Raji (cell line): ENCODE measurements around the gene C2CD4C.

Source experiments
- POLR2A ChIP-seq: IDR thresholded peaks from 2 replicates; pipeline ENCODE4 v1.6.1; 2011; ENCODE audit warnings: low read depth, low read length, control low read depth; ENCODE audit not compliant: insufficient read depth

Gene C2CD4C, protein sequence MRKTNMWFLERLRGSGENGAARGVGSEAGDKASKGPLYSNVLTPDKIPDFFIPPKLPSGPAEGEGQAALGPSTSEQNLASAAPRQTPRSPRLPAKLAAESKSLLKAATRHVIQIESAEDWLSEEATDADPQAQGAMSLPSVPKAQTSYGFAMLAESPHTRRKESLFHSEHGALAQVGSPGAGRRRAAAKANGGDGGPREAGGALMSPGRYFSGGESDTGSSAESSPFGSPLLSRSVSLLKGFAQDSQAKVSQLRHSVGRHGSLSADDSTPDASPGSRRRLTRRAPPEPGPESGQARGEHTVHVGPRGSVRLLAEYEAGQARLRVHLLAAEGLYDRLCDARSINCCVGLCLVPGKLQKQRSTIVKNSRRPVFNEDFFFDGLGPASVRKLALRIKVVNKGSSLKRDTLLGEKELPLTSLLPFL

DNA sequence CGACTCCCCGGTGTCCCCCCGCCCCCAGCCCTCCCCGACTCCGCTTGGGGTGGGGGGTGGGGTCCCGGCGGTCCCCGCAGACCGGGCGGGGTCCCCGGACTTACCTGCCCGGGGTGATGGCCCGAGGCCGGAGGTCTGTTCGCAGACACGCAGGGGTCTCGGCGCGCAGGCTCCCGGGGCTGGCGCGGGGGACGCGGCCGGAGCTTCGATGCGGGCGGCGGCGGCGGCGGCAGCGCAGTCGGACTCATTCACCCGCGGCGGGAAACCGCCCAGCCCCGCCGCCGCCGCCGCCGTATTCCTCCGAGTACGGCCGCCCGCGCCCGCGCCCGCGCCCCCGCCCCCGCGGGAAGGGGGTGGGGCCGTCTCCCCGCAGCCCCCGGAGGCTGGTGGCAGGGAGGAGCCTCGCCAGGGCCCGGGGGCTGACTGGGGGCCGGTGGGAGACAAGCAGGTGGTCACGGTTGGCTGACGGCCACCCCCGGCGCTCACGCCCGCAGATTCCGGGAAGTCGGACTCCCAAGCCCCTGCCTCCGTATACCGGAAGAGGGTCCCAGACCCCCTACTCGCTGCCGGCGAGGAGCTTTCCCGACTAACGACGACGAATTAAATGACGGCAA is at the start of gene C2CD4C:
C2CD4C (minus strand) TSS at position 246 of the 614 bp plus-strand sequence. CDS start 786 bp downstream, outside the sequence.
- TF ChIP-seq POLR2A, result no peak

DNA sequence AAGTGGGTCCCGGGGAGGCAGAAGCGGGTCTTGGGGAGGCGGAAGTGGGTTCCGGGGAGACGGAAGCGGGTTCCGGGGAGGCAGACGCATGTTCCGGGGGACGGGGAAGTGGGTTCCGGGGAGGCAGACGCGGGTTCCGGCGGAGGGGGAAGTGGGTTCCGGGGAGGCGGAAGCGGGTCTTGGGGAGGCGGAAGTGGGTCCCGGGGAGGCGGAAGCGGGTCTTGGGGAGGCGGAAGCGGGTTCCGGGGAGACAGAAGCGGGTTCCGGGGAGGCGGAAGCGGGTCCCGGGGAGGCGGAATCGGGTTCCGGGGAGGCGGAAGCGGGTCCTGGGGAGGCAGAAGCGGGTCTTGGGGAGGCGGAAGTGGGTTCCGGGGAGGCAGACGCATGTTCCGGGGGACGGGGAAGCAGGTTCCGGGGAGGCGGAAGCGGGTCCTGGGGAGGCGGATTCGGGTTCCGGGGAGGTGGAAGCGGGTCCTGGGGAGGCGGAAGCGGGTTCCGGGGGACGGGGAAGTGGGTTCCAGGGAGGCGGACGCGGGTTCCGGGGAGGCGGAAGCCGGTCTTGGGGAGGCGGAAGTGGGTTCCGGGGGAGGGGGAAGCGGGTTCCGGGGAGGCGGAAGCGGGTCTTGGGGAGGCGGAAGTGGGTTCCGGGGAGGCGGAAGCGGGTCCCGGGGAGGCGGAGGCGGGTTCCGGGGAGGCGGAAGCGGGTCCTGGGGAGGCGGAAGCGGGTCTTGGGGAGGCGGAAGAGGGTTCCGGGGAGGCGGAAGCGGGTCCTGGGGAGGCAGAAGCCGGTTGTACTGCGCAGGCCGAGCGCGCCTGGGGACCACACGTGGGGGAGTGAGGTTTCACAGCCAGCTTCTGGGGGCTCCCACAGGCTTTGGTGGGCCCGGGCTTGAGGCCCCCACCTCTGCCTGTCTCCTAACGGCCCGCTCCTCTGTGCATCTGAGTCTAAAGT is 49.4 kb upstream of the C2CD4C start:
- TF ChIP-seq POLR2A, result no peak

GRCh38 chr19:457636-458035 is 48.7 kb upstream of the C2CD4C start:
- TF ChIP-seq POLR2A, result no peak

DNA sequence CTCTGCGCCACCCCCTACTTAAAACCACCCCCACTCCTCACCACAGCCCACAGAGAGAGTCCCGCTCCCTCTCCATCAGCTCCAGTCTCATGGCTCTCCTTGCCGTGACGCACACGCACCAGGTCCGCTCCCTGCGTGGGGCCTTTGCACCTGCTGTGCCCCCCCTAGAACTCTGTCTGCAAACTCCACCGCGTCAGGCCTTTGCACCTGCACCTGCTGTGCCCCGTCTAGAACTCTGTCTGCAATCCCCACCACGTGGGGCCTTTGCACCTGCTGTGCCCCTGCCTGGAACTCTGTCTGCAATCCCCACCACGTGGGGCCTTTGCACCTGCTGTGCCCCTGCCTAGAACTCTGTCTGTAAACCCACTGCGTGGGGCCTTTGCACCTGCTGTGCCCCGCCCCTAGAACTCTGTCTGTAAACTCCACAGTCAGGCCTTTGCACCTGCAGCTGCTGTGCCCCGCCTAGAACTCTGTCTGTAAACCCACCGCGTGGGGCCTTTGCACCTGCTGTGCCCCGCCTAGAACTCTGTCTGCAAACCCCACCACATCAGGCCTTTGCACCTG is 47.7 kb upstream of the C2CD4C start:
- TF ChIP-seq POLR2A, result no peak

- no peak for TF ChIP-seq POLR2A
Observed at GRCh38 chr19:455851-456546, 47.1 kb upstream of the C2CD4C start.

- no peak for TF ChIP-seq POLR2A
Observed at GRCh38 chr19:455031-455705, 46.2 kb upstream of the C2CD4C start.

- no peak for TF ChIP-seq POLR2A
Observed at GRCh38 chr19:453606-454005, 44.7 kb upstream of the C2CD4C start.

- TF ChIP-seq POLR2A, result no peak
Observed at GRCh38 chr19:452829-453228, 43.9 kb upstream of the C2CD4C start.

- TF ChIP-seq POLR2A, result no peak
Observed at GRCh38 chr19:449916-450315, 41.0 kb upstream of the C2CD4C start.

DNA sequence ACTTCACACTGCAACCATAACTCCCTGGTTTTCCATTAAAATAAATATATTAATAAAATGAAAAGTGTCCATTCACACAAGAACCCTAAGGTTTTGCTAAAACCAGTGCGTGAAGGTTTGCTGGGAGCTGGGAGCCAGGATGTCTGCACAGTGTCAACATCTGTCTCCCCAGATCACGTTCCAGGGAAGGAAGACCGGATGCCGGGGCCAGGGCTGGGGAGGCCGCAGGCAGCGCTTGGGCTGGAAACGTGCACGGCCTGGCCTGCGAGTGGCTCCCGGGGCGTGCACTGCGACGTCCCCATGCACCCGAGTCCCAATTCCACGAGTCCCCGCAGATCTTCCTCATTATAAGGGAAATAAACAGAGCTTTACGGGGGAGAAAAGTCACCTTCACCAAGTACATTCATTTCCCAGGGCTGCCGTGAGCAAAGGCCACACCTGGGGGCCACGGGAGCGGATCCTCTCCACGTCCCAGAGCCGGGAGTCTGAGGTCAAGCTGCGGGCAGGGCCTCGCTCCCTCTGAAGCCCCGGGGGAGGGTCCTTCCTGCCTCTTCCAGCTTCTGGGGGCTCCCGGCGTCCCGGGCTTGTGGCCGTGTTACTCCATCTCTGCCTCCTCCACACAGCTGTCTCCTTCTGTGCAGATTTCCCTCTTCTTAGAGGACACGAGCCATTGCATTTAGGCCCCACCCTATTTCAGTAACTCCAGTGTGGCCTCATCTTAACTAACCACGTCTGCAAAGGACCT is 39.0 kb upstream of the C2CD4C start:
- TF ChIP-seq POLR2A, result no peak

DNA sequence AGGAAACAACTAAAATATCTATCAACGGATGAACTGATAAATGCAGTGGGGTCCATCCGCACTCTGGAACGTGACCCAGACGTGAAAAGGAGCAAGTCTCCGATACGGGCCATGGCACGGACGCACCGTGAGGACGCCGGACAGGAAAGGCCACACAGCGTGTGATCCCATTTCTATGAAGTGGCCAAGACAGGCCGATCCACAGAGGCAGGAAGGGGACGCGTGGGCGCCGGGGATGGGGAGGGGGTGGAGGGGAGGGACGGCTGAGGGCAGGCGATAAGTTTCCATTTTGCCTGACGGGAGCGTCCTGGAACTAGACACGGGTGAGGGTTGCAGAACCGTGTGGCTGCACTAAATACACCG is 38.1 kb upstream of the C2CD4C start:
- no peak for TF ChIP-seq POLR2A

GRCh38 chr19:444677-445210 is 35.8 kb upstream of the C2CD4C start:
- no peak for TF ChIP-seq POLR2A

- TF ChIP-seq POLR2A, result no peak
Observed at GRCh38 chr19:443005-443404, 34.1 kb upstream of the C2CD4C start.
